ENCODE data around the gene UPP1.

The UPP1 gene

DNA sequence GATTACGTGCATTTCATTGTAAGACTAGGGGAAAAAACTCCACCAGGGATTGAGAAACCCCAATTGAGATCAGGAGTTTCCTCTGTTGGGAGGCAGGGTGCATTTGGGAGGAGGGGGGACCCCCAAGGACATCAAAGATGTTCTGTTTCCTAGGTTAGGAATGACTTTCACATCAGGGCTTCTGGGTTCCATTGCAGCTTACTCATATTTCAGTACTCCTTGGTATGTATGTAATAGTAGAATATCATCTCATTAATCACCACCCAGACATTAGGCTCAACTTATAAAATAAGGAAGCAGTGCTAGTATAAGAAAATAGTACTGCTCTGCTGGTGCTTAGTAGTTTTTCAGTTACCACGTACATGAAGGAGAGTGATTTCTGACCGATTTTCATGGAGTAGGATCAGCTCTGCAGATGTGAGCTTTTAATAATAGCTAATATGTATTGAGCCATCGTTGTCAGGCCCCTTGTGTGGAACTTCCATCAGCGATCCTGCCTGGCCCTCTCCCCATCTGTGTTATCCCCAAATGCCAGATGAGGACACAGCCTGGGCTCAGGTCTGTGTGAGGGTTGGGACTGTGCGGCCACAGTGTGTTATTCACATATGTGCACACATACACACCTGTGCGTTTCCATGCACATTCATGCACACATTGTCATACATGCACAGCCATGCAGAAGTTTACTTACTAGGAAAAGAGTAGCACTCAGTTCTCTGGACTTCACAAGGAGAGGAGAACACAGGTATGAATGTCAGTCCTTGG, 23.5 kb downstream of the UPP1 start:
- Histone ChIP-seq H3K9me3 (ENCODE audit: severe bottlenecking) (no peaks in the 10 kb centered on the region), H3K27me3 (ENCODE audit: insufficient read depth, poor library complexity, severe bottlenecking) (no peaks in the 10 kb centered on the region), H3K36me3 (ENCODE audit: low read depth) (peaks cover 14% of the 10 kb centered on the region), H3K4me3 (ENCODE audit: severe bottlenecking) (no peak overlapping the region), H3K27ac (ENCODE audit: poor library complexity, severe bottlenecking) (no peak overlapping the region), H3K4me1 (ENCODE audit: insufficient read depth, poor library complexity, severe bottlenecking) (peaks cover 19% of the 10 kb centered on the region)
- no peak for DNase-seq (ENCODE audit: low spot score)
- TF ChIP-seq, protein P1, sequence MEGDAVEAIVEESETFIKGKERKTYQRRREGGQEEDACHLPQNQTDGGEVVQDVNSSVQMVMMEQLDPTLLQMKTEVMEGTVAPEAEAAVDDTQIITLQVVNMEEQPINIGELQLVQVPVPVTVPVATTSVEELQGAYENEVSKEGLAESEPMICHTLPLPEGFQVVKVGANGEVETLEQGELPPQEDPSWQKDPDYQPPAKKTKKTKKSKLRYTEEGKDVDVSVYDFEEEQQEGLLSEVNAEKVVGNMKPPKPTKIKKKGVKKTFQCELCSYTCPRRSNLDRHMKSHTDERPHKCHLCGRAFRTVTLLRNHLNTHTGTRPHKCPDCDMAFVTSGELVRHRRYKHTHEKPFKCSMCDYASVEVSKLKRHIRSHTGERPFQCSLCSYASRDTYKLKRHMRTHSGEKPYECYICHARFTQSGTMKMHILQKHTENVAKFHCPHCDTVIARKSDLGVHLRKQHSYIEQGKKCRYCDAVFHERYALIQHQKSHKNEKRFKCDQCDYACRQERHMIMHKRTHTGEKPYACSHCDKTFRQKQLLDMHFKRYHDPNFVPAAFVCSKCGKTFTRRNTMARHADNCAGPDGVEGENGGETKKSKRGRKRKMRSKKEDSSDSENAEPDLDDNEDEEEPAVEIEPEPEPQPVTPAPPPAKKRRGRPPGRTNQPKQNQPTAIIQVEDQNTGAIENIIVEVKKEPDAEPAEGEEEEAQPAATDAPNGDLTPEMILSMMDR (IDR thresholded peaks at IDR 0.05; ENCODE audit: poor library complexity, severe bottlenecking), result no peak
- peak; percentile 19; the same call in 2 of the 3 replicates for ATAC-seq (ENCODE audit: low read depth)

DNA sequence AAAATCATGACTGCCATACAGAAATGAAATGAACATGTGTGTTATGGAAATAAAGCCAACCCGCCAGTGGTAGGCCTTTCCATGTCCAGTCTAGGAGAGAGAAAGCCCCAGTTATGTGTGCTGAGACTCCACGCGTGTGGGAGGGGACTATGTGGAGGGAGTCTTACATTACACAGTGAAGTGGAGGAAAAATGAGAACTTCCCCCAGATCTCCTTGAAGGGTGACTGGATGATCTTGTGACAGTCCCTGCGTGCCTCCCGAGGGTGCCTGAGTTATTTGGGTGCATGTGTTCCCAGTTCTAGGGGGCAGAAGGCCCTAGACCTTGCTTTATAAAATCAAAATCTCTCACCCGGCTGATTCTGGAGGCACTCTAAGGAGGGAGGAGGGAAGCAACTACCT, 24.2 kb downstream of the UPP1 start:
- H3K4me3 ChIP-seq (ENCODE audit: severe bottlenecking), result no peak overlapping the region
- TF ChIP-seq, protein P1 (IDR thresholded peaks at IDR 0.05; ENCODE audit: poor library complexity, severe bottlenecking), result no peak
- H3K36me3 ChIP-seq (ENCODE audit: low read depth), result peaks cover 7% of the 10 kb centered on the region
- no peak for DNase-seq (ENCODE audit: low spot score)
- no peak for ATAC-seq (ENCODE audit: low read depth)
- no peak overlapping the region for H3K27ac ChIP-seq (ENCODE audit: poor library complexity, severe bottlenecking)
- H3K27me3 ChIP-seq (ENCODE audit: insufficient read depth, poor library complexity, severe bottlenecking), result no peaks in the 10 kb centered on the region
- peaks cover 19% of the 10 kb centered on the region for H3K4me1 ChIP-seq (ENCODE audit: insufficient read depth, poor library complexity, severe bottlenecking)
- no peaks in the 10 kb centered on the region for H3K9me3 ChIP-seq (ENCODE audit: severe bottlenecking)

DNA sequence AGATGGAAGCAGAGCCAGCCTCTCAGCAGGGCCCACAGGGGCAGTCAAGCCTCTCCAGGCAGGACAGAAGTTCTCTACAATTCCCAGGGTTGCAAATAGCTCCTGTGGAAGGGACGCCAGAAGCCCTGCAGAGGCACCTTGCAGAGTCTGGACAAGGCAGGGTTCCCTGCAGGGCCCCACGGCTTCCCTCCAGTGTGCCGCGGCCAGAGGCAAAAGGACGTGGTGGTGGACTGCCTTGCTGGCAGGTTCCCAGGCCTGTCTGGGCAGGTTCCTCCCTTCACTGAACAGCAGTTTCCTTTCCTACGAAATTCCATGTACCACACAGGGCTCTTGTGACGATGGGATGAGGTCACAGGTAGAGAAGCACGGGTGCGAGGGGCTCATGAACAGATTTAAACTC, 25.1 kb downstream of the UPP1 start:
- Histone ChIP-seq H3K27me3 (ENCODE audit: insufficient read depth, poor library complexity, severe bottlenecking) (no peaks in the 10 kb centered on the region), H3K4me1 (ENCODE audit: insufficient read depth, poor library complexity, severe bottlenecking) (peaks cover 19% of the 10 kb centered on the region), H3K4me3 (ENCODE audit: severe bottlenecking) (no peak overlapping the region), H3K27ac (ENCODE audit: poor library complexity, severe bottlenecking) (no peak overlapping the region), H3K9me3 (ENCODE audit: severe bottlenecking) (no peaks in the 10 kb centered on the region), H3K36me3 (ENCODE audit: low read depth) (no peaks in the 10 kb centered on the region)
- DNase-seq (ENCODE audit: low spot score) (no peak), ATAC-seq (ENCODE audit: low read depth) (no peak)
- TF ChIP-seq, protein P1 (IDR thresholded peaks at IDR 0.05; ENCODE audit: poor library complexity, severe bottlenecking), result no peak

DNA sequence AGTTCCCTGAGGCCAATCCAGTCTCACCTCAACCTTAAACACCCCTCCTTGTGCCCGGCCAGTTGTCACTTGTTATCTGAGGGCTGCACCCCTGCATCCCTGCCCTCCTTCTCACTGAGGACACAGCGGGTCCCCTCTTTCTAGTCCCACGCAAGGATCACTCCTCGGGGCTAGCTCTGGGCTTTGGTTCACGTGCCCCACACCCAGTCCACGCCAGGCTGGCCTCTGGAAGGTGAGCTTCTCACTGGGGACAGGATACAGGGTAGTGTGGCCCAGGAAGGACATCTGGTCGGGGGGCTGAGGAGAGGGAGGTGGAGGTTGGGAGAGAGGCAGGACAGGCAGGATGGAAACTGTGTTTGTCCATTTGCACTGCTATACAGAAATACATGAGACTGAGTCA, 25.5 kb downstream of the UPP1 start:
- no peak overlapping the region for H3K4me3 ChIP-seq (ENCODE audit: severe bottlenecking)
- H3K27me3 ChIP-seq (ENCODE audit: insufficient read depth, poor library complexity, severe bottlenecking), result no peaks in the 10 kb centered on the region
- TF ChIP-seq, protein P1 (IDR thresholded peaks at IDR 0.05; ENCODE audit: poor library complexity, severe bottlenecking), result no peak
- H3K36me3 ChIP-seq (ENCODE audit: low read depth), result no peaks in the 10 kb centered on the region
- no peak overlapping the region for H3K27ac ChIP-seq (ENCODE audit: poor library complexity, severe bottlenecking)
- H3K9me3 ChIP-seq (ENCODE audit: severe bottlenecking), result no peaks in the 10 kb centered on the region
- peaks cover 19% of the 10 kb centered on the region for H3K4me1 ChIP-seq (ENCODE audit: insufficient read depth, poor library complexity, severe bottlenecking)
- DNase-seq (ENCODE audit: low spot score), result no peak
- ATAC-seq (ENCODE audit: low read depth), result no peak

DNA sequence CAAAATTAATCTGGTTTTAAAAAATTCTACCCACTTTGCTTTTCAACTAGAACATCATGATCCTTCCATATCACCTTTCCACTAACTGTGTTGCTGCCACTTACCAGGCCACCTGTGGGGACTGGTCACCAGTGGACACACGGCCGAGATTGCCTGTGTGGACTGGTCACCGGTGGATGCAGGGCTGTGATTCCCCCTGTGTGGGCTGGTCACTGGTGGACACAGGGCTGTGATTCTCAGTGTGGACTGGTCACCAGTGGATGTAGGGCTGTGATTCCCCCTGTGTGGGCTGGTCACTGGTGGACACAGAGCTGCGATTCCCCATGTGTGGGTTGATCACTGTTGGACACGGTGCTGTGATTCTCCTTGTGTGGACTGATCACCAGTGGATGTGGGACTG, 27.0 kb downstream of the UPP1 start:
- Histone ChIP-seq H3K27ac (ENCODE audit: poor library complexity, severe bottlenecking) (no peak overlapping the region), H3K4me3 (ENCODE audit: severe bottlenecking) (no peak overlapping the region), H3K36me3 (ENCODE audit: low read depth) (no peaks in the 10 kb centered on the region), H3K4me1 (ENCODE audit: insufficient read depth, poor library complexity, severe bottlenecking) (peaks cover 15% of the 10 kb centered on the region), H3K27me3 (ENCODE audit: insufficient read depth, poor library complexity, severe bottlenecking) (no peaks in the 10 kb centered on the region), H3K9me3 (ENCODE audit: severe bottlenecking) (no peaks in the 10 kb centered on the region)
- TF ChIP-seq, protein P1 (IDR thresholded peaks at IDR 0.05; ENCODE audit: poor library complexity, severe bottlenecking), result no peak
- DNase-seq (ENCODE audit: low spot score) (no peak), ATAC-seq (ENCODE audit: low read depth) (no peak)
